HG03064 (cell line): ENCODE measurements around the gene TUBB2A.
"Not testable (repeated sequence)": the region's sequence is repeated elsewhere in the genome, so short reads cannot be mapped to it uniquely, and the experiment has no call there.

Source experiments
- ATAC-seq: cut with Tn5 transposase; IDR thresholded peaks from one replicate; pipeline ENCODE4 v1.9.1; 2021; ENCODE audit warnings: low read depth; ENCODE audit not compliant: unreplicated experiment

The TUBB2A gene

DNA sequence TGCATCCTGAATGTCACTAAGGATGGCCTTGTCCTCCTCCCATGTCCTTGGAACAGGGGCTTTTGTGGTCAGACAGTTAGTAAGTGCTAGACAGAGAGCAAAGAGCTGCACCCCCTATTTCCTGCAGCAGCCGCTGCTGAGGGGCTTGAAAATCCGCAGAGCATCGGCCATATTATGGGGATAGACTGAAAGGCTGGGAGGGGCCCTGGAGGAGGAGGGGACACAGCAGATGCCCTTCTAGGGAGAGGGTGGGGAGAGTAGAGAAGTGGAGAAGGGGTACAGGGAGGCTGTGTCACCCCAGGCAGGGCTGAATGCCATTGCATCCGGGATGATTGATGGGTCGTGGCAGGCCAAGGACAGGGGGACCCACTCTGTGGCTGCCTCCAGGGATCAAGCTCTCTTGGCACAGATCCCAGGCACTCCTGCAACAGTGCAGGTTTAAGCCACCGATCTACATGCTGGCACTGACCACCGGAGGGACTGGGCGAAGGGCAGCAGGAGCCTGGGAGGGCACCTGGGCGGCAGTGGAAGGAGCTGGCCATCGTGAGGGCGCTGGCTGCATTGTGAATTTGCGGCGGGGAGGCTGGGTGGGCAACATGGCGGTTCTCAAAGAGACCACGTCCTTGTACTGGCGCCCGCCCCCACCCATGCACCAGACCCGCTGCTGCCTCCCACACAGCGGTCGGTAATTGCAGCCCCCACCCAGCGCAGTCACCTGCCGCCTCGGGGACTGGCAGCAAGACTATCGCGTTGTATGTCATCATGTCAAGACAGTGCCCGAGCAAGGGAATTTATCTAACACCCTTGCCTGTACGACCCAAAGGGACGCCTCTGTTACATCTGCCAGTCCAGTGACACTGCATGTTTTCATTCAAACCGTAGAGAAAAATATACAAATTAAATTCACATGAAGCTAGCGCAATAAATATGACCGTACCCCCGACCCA, 887 bp downstream of the TUBB2A start:
- peak; percentile 16 for ATAC-seq

DNA sequence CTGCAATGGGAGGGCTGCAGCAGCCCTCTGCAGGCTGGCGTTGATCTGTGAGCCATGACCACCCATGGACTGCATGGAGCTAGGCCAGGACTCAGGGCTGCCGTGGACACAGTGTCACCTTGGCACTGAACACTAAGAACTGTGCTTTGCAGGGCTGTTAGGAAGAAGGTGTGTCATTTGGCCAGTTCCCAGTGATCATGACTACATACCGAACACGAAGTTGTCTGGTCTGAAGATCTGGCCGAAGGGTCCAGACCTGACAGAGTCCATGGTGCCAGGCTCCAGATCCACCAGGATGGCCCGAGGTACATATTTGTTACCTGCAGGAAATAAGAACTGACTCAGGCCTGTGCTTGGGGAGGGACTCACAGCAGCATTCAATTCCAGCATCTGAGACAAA, 1.9 kb downstream of the TUBB2A start:
- not testable (repeated sequence) for ATAC-seq

DNA sequence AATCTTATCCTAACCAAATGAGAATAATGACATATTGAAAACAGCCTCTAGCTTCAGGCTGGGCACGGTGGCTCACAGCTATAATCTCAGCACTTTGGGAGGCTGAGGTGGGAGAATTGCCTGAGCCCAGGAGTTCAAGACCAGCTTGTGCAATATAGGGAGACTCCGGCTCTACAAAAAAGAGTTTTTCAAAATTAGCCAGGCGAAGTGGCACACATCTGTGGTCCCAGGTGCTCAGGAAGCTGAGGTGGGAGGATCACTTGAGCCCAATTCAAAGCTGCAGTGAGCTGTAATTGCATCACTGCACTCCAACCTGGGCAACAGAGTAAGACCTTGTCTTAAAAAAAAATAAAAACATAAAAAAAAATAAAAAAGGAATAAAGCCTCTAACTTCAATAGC, 4.7 kb downstream of the TUBB2A start:
- ATAC-seq = no peak

DNA sequence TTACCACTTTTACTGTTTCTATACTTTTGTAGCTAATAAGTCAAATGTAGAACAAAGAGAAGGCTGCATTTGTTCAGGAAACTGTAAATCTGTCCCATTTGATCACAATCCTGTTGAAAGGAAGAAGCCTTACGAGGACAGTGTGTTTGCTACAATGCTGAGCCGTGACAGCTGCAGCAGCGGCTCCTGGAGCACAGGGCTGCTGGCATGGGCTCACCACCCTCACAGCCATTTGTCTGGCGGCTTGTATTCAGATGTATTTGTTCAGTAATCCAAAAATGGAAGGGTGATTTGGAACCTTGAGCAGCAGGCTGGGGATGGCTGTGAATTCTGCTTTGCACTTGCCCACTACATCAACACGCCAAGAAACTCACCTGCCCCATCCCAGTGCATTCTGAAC, 5.7 kb downstream of the TUBB2A start:
- ATAC-seq = no peak

DNA sequence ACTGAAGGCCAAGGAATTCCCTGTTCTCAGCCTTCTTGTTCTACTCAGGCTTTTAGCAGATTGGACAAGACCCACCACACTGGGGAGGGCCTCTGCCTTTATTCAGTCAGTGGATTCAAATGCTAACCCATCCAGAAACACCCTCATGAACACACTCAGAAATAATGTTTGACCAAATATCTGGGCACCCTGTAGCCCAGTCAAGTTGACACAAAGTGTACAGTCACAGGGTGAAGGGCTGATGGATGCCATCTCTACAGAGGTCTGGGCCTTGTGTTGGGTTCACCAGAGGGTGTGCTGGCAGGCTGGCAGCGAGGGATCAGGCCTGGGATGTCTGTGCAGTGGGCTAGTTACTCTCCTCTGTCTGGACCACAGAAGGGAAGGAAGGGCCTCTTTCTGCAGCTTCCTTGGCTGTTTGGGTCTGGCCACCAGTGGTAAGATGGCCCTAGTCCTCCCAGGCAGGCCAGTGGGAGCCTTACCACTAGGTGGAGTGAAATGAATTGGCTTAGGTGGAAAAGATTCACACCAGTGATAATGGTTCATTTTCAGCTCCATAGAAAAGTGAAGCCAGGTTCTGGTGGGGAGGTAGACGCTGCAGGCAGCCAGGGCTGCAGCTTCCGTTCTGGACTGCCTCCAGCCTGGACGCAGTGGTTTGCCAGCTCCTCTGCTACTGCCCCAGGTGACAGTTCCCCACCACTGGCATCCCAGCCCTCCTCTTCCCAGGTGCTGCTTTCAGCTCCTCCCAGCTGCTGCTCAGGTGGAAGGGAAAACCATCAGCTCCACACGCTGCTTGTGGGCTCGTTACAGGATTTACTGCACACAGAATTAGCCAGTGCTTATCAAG, 9.2 kb downstream of the TUBB2A start:
- ATAC-seq = no peak

DNA sequence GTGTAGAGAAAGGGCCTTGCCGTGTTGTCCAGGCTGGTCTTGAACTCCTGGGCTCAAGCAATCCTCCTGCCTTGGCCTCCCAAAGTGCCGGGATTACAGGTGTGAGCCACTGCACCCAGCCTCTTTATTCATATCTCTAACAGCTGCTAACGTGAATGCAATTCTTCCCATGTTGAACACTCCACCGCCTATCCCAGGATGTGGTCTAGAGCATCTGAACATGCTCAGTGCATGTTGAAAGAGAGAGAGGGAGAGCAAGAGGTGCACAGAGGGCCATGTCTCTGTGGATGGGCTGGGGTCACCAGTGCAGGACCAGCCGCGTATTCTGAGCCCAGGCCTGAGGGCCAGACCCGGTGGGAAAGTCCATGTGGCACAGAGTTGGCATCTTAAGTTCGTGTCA, 12.8 kb downstream of the TUBB2A start:
- no peak for ATAC-seq

DNA sequence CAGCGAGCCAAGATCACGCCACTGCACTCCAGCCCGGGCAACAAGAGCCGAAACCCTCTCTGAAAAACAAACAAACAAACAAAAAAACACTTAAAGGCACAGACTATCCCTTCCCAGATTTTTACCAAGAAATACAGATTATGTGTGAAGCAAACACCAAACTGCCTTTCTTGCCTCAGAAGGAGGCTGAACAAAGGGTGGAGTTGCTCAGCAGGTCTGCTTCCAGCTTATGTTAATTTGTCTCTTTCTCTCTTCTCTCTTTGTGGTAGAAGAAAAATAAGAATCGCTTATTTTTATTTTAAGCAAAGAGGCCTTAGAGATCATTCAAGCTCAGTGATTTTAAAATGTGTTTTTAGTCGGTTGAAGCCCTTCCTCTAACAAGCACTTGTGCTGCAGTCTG, 14.2 kb downstream of the TUBB2A start:
- no peak for ATAC-seq

DNA sequence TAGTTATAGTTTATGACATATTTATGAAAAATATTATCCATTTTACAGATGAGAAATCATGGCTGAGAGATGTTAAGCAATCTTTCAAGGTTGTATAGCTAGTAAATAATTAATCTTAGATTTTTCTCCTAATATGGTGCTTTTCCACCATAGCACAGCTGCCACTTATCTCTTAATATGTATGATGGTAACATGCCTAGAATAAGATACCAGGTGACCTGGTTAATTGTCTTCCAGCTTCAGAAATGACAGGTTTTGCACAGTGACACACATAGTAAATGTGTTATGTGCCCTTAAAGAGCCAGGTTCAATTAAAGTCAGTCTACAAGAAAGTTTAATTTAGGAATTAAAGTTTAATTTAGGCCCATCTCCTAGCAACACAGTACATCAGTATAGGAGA, 14.8 kb downstream of the TUBB2A start:
- no peak for ATAC-seq

DNA sequence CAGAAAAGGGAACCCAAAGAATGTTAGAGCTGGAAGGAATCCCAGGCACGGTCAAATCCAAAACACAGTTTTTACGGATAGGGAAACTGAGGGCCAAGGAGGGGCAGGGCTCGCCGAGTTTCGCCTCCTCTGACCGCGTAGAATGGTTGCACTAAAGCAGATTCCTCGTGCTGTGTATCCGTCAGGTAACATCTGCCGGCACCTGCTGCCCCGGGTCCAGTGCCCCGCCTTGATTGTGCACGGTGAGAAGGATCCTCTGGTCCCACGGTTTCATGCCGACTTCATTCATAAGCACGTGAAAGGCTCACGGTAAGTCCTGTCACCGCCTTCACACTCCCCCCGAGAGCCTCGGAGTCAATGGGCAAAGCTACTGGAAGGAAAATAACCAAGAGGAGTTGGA, 17.1 kb downstream of the TUBB2A start:
- ATAC-seq = no peak

DNA sequence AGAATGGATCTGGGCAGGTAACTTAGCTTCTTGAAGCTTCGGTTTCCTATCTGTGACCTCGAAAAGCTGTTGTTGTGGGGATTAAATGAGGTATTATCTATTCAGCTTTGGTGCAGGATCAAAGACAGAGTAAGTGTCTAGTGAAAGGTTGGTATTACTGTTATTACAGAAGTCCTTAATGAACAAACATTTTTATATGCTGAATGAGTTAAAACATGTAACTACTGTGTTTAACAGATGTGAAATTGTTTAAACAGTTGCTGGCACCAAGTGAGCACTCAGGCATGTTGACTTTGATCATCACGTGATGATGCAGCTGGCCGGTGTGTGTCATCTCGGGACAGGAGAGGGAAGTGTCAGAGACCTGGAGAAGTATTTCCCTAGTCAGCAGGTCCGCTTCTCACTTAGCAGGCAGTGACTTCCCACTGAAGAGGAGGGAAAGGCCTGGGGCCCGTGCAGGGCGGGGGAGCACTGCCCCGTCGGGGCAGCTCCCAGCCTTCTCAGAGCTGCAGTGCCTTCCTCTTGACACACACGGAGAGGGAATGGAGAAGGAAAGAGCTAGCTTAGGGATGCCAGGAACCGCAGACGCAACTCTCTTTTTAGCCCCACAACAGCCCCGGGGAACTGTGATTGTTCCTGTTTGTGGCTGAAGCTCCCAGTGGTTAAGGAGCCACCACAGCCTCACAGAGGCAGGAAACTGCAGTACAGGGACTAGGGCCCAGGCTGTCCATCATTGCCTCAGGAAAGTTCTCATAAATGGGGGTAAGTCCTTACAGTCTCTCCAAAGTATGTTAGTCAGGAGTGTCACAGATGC, 18.0 kb downstream of the TUBB2A start:
- ATAC-seq = no peak

DNA sequence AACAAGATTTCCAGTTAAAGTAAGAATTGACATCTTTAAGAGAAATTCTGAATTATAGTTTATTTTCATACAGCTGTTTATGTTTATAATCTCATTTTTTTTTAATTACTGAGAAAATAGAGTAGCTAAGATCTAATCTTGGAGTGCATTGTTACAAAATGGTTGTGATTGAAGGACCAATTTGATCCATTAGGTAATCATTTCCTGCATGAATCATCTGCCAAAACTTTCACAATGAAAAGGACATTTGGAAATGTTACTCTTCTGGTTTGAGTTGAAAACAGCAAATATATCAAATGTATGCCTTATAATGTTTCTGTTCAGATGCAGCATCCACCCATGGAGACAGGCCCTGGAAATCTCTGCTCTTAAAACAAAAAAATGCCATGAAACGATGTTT, 19.0 kb downstream of the TUBB2A start:
- no peak for ATAC-seq

DNA sequence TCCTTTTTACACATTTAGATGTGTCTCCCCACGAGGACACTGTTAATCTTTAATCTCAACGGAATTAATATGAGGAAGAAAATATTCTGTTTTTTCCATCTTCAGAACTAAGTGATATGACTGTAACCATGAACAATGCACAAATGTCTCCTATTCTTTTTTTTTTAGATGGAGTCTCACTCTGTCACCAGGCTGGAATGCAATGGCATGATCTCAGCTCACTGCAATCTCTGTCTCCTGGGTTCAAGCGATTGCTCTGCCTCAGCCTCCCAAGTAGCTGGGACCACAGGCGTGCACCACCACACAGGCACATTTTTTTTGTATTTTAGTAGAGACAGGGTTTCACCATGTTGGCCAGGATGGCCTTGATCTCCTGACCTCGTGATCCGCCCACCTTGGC, 19.5 kb downstream of the TUBB2A start:
- not testable (repeated sequence) for ATAC-seq

DNA sequence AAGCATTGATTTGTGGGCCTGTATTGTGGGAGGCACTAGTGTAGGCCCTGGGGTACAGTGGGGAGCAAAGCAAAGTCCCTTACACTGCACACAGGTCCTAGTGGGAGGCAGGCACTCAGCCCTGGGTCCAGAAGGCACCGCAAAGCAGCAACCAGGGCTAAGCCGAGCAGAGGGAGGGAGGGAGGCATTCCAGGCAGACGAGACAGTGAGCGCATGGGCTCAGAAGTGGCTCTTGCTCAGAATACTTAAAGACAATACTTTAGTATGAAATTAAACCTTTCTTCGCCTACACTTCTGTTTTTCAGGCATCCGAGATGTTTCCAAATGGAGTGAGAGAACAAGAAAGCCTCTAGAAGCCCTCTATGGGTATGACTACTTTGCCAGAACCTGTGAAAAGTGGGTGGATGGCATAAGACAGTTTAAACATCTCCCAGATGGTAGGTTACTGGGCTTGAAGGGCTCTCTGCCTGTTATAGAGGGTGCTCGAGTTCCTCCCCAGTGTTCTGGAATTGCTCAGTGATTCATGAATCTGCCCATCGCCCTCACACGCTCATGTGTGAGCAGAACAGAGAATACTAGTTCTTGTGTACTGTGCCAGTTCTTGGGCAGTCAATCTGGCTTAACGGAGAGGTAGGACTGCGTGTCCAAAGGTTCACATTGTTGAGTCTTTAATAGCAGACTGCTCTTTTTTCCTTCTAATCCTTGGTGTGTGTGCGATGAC, 20.1 kb downstream of the TUBB2A start:
- no peak for ATAC-seq

DNA sequence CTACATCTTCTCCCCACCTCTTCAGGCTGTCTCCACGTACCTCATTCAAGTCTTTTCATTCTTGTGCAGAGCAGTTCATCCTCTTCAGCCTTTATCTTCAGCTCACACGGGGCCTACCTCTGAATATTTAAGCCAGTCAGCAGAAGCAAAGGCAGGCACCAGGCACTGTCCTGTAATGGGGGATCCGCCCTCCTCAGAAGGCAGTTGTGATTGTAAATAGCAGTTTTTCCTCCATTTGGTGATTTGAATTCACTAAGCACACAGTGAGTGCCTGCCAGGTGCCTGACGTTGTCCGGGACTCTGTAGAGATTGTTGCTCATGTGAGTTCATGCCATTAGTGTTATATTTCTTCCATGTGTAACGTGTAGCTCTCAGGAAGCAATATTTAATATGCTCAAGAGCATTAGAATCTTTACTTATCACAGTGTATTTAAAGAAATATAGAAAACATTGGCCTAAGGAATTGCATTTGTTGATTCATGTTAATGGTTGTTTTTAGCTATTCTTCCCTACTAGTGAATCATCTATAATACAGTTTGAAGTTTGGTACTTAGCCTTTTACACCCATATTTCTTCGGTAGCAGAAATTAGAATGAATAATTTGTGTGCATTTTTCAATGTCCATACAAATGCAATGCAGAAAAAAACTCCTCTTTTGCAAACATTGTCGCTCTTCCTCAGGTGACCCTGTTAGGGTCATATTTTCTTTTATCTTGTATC, 20.9 kb downstream of the TUBB2A start:
- ATAC-seq = no peak

DNA sequence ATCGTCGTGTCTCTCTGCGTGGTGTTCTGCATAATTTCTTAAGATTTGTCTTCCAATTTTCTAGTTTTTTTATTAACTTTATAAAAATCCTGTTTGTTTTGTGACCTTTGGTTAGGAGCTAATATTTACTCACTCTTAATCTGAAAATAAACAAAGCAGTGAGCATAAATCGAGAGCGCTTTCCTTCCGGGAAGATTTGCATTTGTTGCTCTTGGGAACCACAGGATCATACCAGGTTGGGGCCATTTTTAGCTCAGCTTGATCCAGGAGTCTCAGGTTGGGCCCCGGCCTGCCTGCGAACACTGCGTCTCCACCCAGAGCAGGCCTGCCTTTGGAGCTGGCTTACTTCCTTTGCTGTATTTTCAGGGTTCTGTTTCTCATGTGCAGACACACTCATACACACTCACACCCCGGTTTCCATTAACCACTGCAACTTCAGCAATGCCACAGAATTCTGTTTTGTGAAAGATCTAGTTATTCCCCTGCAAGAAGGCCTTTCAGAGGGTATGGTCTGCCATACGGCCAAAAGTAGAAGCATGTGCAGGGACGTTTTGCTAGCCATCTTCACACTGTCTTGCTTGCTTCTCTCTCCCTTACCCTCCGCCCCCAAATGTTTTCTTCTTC, 21.6 kb downstream of the TUBB2A start:
- no peak for ATAC-seq

DNA sequence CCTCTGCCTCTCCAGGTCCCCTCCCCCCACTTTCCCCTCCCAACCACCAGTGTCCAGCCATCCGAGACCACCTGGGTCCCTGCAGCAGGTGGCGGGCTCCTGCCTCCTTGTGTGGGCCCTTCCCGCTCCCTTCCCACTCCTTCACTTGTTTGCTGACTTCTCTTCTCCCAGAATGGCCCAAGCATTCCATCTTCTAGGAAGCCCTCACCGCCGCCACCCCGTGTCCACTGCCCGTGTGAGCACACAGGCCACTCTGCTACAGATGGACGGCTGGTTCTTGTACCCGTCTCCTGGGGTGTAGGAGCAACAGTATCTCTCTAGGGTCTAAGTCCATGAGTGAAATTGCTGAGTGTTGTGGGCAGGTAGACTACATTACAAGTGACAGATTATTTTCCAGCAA, 23.8 kb downstream of the TUBB2A start:
- no peak for ATAC-seq

DNA sequence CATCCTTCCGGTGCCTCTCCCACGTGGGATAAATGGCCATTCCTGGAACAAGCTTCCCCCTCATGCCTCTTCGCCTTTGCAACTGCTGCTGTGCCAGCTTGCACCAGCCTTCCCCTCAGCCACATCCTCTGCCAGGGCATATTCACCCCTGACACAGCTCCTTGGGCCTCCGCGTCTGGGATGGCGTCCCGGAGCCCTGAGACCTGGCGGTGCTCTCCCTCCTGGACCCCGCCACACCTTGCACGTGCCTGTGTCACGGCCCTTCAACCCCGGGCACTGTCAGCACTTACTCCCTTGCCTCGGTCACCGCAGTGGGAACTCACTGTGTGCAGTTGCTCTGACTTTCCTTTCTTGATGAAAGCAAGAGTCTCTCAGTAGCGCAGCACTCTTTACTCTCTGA, 25.6 kb downstream of the TUBB2A start:
- no peak for ATAC-seq

DNA sequence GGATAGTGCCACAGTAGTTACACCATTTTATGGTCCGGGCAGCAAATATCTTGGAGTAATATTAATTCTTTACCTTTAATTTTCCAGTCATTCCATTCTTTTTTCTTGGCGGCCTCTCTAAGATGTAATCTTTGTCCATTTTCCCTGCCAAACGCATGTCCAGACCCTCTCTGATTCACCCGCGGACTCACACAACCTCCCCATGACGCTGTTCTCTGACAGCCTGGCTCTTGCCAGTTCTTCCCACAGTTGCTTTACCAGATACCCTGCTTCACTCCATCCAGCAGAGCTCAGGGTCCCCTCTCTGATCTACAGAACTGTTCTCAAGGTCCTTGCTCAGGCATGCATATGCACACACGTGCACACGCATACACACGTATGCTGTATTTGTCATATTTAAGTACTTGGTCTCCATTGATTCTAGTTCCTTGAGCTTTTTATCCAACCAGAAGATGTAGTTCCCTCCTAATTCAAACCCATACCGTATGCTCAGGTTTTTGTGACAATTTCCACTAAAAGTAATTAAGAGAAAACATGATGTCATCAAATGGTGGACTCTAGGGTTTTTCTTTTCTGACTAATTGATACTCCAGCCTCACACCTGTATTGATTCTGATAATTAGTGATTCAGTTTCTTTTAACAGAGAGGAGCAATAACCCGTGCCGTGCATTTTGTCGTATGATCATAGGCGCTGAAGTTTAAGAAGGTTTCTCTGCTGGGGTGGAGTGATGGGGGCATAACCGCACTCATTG, 28.8 kb downstream of the TUBB2A start:
- no peak for ATAC-seq
